ENCODE data around the gene NT5M. TPM values are rescaled to one million over a fixed set of nuclear protein-coding genes. Genes with fewer than 3 reads are reported as not detected.

The NT5M gene
- total RNA-seq, 1 experiment from 2014 or later, result 6.6 TPM

DNA sequence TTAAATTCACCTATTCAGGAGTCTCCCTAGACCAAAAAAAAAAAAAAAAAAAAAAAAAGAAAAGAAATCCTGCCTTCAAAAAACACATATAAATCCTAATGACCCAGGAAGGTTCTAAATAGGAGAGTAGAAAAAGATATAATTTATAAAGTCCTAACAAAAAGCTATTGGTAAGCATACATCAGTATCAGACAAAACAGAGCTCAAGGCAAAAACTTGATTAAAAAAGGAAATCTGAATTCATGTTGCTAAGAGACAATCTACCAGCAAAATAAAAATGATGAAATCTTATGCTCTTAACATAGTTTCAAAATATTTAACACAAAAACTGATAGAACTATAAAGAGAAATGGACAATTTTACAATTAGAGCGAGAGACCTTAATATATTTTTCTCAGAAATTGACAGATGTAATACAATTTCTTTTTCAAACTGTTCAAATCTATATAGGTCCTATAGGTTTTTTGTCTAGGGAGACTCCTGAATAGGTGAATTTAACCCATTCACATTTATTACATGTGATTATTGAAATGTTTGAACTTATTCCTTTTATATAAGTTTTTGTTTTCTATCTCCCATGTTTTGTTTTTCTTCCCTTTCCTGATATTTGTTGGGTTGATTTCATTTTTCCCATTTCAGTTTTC lies 57.0 kb downstream of the NT5M start:
- no peak for DNase-seq
- H3K4me2 ChIP-seq (ENCODE audit: insufficient read depth, insufficient read length, low read length), result no peak overlapping the region
- peaks cover 29% of the 10 kb centered on the region for H3K27me3 Mint-ChIP-seq (ENCODE audit: low read depth)
- H3K27ac Mint-ChIP-seq, result no peak overlapping the region
- H2BK12ac ChIP-seq (ENCODE audit: insufficient read length, low read depth, low read length), result no peak overlapping the region
- H3K9me3 Mint-ChIP-seq, result peaks cover 15 to 19% of the 10 kb centered on the region in 2 experiments; a peak in 4 of 5 replicates
- no peaks in the 10 kb centered on the region for H3K79me1 ChIP-seq (ENCODE audit: insufficient read depth, low read depth, low read length, poor library complexity, severe bottlenecking)
- H3K79me2 ChIP-seq (ENCODE audit: insufficient read depth, low read length), result no peaks in the 10 kb centered on the region
- H2AK5ac ChIP-seq (ENCODE audit: insufficient read length, low read length), result no peak overlapping the region
- H2BK20ac ChIP-seq (ENCODE audit: low read depth, low read length, poor library complexity, severe bottlenecking), result no peak overlapping the region
- H3K4me1 Mint-ChIP-seq, result peaks cover 16 to 23% of the 10 kb centered on the region in 2 experiments
- no peak overlapping the region for H3K9ac ChIP-seq (ENCODE audit: extremely low read depth, insufficient read length, low read length)
- H4K91ac ChIP-seq (ENCODE audit: insufficient read length, low read depth, low read length), result no peak overlapping the region
- H4K20me1 ChIP-seq (ENCODE audit: control insufficient read depth, insufficient read depth, insufficient read length), result no peaks in the 10 kb centered on the region
- H3K18ac ChIP-seq (ENCODE audit: insufficient read length, low read depth, low read length), result no peak overlapping the region
- peaks cover 0 to 7% (median 0%) of the 10 kb centered on the region in 3 experiments; a peak in 2 of 7 replicates for H3K36me3 Mint-ChIP-seq (ENCODE audit: insufficient read depth in 1 of 3, low read depth in 3 of 3)
- H3K27ac ChIP-seq (ENCODE audit: insufficient read length, low read depth, low read length), result no peak overlapping the region
- H2BK120ac ChIP-seq (ENCODE audit: low read depth, low read length, poor library complexity, severe bottlenecking), result no peak overlapping the region
- H2BK15ac ChIP-seq (ENCODE audit: low read depth, low read length), result no peak overlapping the region
- H2BK5ac ChIP-seq (ENCODE audit: insufficient read length, low read length), result no peak overlapping the region
- H2AFZ ChIP-seq (ENCODE audit: low read length), result no peak overlapping the region
- H3K14ac ChIP-seq (ENCODE audit: insufficient read depth, low read length), result no peak overlapping the region
- H3K27me3 ChIP-seq (ENCODE audit: insufficient read depth, low read length), result no peaks in the 10 kb centered on the region
- no peak overlapping the region for H3K56ac ChIP-seq (ENCODE audit: insufficient read length, low read depth, low read length)
- H3K23me2 ChIP-seq (ENCODE audit: insufficient read length, low read depth, low read length, poor library complexity, severe bottlenecking), result no peaks in the 10 kb centered on the region
- no peaks in the 10 kb centered on the region for H3K9me3 ChIP-seq (ENCODE audit: control insufficient read depth, low read depth, low read length)
- no peak overlapping the region for H3T11ph ChIP-seq (ENCODE audit: low read length)
- WGBS (ENCODE audit: extremely low coverage, insufficient read length, low lambda C conversion rate), result no CpG with 5 or more reads among the region's 1 CpG
- no peak overlapping the region for H3K4me3 Mint-ChIP-seq
- H3K4ac ChIP-seq (ENCODE audit: low read depth, low read length), result no peak overlapping the region
- no peak overlapping the region for H4K8ac ChIP-seq (replicated peaks; ENCODE audit: insufficient read length, low read depth, low read length)
- H3K23ac ChIP-seq (ENCODE audit: insufficient read length, low read depth, low read length), result no peak overlapping the region
- H4K5ac ChIP-seq (ENCODE audit: insufficient read length, low read depth, low read length), result no peak overlapping the region
- TF ChIP-seq, protein P1, sequence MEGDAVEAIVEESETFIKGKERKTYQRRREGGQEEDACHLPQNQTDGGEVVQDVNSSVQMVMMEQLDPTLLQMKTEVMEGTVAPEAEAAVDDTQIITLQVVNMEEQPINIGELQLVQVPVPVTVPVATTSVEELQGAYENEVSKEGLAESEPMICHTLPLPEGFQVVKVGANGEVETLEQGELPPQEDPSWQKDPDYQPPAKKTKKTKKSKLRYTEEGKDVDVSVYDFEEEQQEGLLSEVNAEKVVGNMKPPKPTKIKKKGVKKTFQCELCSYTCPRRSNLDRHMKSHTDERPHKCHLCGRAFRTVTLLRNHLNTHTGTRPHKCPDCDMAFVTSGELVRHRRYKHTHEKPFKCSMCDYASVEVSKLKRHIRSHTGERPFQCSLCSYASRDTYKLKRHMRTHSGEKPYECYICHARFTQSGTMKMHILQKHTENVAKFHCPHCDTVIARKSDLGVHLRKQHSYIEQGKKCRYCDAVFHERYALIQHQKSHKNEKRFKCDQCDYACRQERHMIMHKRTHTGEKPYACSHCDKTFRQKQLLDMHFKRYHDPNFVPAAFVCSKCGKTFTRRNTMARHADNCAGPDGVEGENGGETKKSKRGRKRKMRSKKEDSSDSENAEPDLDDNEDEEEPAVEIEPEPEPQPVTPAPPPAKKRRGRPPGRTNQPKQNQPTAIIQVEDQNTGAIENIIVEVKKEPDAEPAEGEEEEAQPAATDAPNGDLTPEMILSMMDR (conservative IDR thresholded peaks at IDR 0.05), result no peak
- H3K4me1 ChIP-seq (ENCODE audit: insufficient read depth, low read length), result no peaks in the 10 kb centered on the region

Measured in H9 (cell line).